GM18909 (cell line): ENCODE measurements around the gene SGIP1.
"Not testable (repeated sequence)": the region's sequence is repeated elsewhere in the genome, so short reads cannot be mapped to it uniquely, and the experiment has no call there.

Experiments used
- ATAC-seq: cut with Tn5 transposase; IDR thresholded peaks from one replicate; pipeline ENCODE4 v1.9.1; 2021; ENCODE audit warnings: mild to moderate bottlenecking; ENCODE audit not compliant: unreplicated experiment, poor library complexity

SGIP1 gene

DNA sequence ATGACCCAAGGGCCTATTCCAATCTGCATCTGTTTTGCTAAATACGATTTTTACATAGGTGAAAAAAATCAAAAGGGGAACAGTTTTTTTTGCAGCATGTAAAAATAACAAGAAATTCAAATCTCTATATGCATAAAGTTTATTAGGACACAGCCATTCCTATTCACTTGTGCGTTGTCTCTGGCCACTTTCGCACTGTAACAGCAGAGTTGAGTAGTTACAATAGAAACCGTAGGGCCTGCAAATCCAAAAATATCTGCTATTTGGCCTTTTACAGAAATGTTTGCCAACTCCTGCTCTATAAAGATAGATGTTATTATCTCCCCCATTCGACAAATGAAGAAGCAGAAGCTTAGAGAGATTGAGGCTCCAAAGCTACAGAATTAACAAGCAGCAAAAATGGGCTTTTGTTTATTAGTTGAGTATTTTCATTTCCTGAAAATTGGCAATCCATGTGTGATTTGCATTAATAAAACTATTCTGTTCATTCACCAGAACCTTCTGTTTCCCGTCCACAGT, 223.8 kb downstream of the SGIP1 start:
- no peak for ATAC-seq

DNA sequence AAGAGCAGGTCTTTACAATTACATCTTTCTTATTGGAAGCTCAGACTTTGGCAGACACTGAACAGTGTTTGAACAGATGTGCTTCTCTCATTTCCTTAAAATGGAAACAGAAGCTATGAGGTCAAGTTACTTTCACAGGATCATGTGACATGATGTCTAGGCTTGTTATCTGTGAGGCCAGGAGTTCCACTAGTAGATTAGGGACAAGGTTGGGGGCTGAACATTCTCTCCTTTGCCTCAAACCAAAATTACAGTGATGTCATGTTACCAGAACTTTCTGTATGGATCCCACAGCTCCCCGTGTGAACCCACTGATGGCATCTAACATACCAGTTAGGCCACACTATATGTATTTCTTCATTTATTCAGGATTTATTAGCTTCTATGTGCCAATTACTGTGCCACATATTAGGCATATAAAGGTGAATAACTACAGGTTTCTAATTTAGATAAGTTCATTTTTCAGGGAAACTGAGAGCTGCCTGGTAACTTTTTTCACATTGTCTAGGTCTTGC, 224.3 kb downstream of the SGIP1 start:
- peak; percentile 100 for ATAC-seq

DNA sequence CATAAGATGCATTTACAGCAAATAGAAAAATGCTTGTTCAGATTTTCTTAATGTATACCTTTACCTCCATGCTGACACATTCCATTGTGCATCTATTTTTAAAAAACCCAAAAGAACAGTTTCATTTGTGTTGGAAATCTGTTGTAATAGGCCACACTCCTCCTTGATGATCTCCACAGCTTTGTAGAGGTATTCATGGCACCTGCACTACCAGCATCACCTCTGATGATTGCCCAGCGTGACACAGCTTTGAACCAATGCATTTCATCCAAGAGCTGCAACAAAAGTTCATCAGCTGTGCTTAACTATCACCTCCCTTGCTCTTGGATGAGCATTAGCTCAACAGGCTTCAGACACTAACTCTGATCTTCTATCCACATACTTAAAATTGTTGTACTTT, 226.6 kb downstream of the SGIP1 start:
- no peak for ATAC-seq

DNA sequence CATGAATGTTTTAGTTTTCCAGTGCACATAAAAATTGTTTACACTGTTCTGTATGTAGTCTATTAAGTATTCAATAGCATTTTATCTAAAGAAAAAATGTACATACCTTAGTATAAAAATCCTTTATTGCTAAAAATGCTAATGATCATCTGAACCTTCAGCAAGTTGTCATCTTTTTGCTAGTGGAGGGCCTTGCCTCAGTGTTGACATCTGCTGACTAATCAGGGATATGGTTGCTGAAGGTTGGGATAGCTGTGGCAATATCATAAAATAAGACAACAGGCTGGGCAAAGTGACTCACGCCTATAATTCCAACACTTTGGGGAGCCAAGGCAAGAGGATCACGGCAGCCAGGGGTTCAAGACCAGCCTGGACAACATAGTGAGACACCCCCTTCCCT, 227.3 kb downstream of the SGIP1 start:
- no peak for ATAC-seq

DNA sequence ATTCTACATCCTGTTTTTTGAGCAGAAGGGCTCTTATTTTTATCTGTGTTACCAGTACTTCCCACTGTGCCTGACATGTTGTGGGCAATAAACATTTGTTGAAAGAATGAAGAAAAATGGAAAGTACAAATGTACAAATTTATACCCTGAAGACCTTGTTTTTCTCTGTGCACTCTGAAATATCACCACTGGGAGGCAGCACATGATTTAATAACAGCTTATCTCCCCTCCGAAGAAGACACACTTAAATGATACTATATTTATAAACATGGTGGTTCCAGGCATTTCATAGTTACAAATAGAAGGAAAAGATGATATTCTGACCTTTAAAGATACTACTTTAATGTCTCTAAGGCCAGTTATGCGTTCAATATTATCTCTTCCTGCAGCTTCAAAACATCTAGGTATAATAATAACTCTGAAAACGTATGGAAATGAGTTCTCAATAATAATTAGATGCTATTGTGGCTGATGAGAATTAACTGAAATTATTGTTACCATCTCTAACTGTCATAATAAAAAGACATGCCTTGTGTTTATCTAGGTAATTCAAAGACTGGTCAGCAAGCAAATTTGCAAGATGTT, 231.1 kb downstream of the SGIP1 start:
- ATAC-seq, result peak; percentile 77

DNA sequence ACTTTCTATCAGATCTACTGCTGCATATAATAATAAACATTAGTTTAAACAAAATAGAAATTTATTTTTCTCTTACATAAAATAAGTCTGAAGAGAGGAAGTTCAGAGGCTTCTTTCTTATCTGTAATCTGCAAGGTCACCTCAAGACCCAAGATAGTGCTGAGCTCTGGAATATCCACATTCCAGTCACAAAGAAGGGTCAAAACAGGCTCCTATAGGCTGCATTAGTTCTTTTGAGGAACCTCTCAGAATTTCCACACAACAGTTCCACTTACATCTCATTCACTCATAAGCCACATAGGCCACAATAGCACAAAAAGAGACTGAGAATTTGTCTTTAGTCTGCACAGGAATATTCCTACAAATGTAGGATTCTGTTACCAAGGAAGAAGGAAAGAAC, 233.7 kb downstream of the SGIP1 start:
- no peak for ATAC-seq

DNA sequence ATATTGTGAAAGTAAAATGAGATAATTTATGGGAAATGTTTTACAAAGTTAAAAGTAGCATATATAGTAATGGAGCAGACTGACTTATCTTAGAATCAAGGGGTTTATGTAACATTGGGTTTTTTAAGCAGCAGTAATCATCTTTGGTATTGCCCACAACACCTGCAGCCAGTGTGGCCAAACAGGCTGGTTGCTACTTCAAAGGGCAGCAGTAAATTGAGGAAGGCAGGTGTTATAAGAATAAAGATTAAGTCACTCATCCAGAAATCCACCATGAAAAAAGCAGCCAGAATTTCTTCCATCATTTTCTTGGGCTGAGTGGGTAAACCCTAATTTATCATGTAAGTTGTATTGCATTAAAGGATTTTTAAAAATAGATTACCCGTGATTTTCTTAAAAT, 235.0 kb downstream of the SGIP1 start:
- no peak for ATAC-seq

DNA sequence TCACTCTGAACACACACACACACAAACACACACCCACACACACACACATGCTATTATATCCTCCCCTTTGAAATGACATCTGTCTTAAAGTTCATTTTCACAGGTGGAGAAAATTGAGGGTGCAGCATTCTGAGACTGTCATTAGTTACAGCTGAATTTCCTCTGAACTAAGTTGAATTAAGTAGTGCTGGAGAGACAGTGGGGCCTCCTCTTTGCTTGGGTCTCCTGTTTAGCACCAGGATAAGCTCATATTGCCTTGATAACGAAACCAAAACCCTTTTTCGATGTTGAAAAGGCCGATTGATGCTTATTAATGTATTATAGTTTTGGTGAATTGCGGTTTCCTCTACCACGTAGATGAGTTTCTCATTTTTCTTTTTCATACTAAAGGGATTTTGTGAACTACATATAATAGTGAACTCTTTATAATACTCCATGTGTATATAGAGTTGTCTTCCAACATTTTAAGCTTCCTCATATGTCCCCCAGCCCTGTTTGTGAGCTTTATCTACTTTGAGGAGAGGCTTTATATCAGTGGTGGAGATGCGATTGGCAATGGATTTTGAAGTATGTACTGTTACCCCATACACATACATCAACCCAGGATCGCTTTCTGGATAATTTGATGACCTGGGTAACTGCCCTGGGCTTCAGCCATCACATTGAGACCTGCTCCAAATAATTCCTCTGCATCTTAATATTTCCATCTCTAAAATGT, 235.7 kb downstream of the SGIP1 start:
- ATAC-seq, result no peak

DNA sequence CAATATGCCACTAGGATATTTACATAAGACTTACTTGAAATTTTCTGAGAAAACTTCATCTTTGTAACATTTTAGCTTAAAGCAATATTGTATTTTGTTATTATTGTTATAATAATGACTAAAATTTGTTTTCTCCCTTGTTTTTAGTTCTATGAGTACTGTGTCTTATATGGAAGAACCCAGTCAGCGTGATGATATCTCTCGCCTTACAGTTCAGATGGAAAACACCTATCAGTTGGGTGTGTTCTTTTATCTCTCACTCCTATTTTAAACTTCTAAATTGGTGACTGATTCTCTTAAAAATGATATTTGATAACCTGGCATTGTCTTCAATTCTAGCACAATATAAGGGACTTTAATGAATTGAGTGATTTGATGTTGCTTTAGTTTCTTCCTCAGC, 236.3 kb downstream of the SGIP1 start:
- ATAC-seq, result no peak

DNA sequence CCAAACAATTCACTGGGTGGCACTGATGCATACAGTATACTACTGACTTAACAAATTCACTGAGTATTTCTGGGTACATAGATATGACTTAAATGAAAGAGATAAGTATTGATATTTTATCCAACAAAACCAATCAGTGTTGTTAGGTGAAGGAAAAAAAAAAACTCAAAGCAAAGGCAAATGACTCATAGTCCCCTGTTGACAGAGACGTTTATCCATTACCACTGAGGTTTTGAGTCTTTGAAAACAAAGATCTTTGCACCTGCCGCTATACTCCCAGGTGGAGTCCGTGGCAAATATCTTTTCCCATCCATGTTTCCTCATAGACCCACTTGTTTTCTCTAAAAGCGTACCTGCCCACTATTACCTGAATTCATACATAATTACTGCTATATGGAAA, 236.7 kb downstream of the SGIP1 start:
- no peak for ATAC-seq

DNA sequence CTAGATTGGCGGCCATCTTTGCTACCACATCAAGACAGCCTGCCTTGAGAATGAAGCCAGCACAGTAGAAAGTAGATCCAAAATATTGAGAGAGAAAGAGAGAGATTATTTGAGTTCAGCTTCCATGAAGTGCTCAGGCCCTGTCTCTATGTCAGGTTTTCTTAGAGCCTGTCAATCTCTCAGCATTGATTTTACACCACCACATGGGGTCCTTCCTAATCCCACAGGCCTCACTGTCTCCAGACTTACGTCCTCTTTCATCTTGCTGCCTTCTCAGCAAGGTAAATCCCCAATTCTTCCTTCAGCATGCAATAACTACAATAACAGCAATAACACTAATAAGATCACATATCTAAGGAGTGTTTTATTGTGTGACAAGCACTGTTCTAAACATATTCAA, 239.3 kb downstream of the SGIP1 start:
- no peak for ATAC-seq

DNA sequence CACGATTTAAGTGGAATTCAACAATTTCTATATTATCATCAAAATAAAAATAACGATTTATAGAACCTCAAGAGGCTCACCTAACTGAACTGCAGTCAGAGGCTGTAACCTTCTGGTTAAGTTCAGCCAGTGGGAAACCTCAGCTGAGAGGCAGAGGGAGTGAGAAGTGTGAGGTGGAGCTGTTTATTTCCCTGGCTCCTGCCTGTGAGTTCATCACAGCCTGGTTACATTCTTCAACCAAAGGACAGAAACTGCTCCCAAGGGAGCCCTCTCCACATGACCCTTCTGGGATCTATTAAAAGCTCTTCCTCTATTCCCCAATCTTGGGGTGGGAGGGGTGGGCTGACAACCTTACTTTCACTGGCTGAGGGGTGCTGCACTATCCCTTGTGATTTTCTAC, 240.5 kb downstream of the SGIP1 start:
- no peak for ATAC-seq

DNA sequence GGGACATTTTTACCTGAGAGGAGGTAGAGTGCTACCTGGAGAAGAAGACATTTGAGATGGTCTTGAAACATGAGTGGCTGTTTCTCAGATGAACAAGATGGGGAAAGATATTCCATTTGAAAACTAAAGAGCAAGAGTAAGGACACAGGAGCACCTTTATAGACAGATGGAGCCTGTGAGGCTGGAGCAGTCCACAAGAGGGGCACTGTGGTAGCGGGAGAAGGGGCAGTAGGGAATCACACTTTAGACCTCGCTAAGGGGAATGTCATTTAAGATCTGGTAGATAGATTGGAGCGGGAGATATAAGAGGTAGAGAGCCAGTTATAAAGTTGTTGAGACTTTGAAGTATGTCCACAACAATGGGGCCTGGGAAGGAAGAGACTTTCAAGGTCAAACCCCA, 241.7 kb downstream of the SGIP1 start:
- no peak for ATAC-seq

DNA sequence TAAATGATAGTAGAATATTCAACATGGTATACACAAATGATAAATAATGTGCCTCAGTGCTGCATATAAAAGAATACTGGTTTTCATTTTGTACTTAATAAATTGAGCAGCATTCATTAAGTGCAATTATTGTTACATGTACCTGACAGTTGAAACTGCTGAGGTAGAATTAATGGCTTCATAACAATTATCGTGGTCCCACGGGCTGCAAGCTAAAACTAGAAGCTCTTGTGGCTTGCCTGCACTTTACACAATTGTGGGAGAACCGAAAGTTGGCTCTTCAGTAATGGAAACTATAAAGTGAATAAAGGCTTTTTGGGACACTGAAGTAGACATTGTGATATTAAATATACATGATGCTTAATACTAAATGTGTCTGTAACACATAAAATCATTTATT, 243.9 kb downstream of the SGIP1 start:
- no peak for ATAC-seq

DNA sequence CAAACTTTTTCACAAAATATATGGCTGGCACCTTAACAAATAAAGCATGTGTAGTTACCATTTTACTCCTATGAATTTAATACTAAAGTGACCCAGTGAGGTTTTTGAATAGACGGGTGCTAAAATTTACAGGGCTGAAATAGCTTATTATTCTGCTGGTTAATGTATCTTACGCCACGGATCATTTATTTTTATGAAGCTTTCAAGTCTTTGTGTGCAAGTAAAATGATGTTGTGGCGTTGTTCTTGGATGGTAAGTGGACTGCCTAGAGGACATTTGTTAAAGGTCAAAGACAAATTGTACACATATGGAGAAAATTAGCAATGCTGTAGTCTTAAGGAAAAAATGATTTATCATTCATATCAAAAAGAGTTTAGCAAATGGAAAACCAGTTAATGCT, 244.3 kb downstream of the SGIP1 start:
- no peak for ATAC-seq

DNA sequence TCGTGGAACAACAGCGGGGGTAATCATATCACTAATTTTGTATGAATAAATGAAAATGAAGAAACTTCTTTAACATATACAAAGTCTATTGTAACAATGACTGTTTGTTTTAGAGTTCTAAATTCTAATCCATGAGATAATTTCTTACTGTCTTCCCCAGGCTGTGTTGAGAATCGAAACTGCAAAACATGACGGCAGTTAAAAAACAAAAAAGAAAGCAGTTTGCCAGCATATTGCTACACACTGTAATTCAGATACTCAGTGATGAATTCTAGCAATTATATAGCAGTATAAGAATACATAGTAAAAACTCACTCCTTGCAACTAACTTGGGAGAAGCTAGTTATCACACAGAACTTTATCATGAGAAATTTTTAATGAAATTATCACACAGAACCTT, 245.0 kb downstream of the SGIP1 start:
- ATAC-seq, result no peak

DNA sequence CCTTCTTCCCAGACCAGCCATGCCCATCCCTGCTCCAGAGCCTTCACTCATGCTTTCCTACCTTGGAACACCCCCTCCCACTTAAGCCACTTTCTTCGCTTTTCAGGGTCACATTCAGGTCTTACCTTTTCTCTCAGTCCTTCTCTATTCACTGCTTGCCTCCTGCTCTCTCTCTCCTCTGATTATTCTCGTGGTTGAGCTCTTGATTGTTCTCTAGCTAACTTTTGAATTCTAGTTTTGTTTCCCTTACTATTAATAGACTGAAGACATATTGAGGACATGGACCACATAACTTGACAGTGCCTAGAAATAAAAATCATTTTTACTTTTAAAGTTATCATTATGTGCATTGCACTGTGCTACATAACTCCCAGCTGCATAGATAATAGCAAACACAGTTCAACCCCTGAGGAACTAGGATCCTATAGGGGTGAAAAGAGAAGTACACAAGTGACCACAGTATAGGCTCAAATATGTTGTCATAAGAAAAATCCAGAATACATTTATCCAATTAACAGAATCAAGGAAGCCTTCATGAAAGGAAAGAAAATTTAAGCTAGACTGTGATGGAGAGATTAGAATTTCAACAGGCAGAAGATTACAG, 245.6 kb downstream of the SGIP1 start:
- no peak for ATAC-seq

DNA sequence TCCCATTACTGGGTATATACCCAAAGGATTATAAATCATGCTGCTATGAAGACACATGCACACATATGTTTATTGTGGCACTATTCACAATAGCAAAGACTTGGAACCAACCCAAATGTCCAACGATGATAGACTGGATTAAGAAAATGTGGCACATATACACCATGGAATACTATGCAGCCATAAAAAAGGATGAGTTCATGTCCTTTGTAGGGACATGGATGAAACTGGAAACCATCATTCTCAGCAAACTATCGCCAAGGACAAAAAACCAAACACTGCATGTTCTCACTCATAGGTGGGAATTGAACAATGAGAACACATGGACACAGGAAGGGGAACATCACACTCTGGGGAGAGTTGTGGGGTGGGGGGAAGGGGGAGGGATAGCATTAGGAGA, 251.8 kb downstream of the SGIP1 start:
- not testable (repeated sequence) for ATAC-seq

DNA sequence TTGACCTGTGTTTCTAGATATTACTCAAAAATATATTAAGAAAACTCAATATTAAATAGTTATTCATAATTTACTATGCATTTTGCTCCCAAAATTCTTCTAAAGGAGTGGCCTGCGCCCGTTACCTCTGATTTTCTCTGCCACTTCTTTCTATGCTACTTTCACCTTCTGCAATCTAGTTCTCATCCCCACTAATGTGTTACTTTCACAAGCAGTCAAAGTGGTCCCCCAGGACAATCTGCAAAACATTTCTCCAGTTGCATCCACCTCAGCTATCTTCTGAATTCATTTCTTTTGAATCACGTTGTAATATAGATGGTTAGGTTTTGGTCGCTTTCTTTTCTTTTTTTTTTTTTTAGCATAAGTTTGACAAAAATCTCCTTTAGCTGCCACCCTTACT, 253.7 kb downstream of the SGIP1 start:
- no peak for ATAC-seq

DNA sequence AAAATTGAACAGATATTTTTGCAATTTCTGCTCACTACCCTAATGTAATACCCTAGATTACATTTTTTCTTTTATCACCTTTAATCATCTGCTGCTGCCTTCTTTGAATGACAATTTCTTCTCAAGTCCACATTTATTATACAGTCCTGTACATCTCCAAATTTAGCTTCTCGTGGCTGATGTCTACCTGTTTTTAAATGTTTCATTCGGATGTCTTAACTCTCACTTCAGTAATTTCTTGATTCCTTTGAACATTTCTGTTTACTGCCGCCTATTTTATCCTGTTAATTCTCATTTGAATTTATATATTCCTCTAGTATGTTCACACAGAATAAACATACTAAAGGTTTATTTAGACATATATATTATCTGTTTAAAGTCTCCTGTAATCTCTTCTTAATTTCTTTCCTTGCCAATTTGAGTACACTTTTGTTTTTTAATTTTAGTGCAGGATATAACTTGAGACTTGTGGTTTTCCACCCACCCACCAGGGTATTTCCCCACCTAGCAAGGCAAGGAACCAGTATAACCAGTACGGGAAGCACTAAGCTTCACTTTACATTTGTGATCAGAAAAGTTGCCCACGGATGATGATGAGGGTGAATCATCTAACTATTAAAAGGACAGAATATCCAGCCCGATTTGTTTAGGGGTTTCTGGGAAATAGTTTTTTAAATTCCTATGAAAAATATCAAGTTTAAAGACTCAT, 254.4 kb downstream of the SGIP1 start:
- peak; percentile 65 for ATAC-seq
